ENCODE data around the gene PIAS2. TPM values are rescaled to one million over a fixed set of nuclear protein-coding genes. Genes with fewer than 3 reads are reported as not detected.

PIAS2 gene
- total RNA-seq, 1 experiment from 2014 or later: 122 TPM

- DNase-seq: no peak
Measured at GRCh38 chr18:46892842-46893241, 24.5 kb downstream of the PIAS2 start.

GRCh38 chr18:46891742-46892214 lies 25.5 kb downstream of the PIAS2 start:
- Histone ChIP-seq H3K9me2 (replicated peaks; ENCODE audit: insufficient read depth, low read length) (no peaks in the 10 kb centered on the region), H3K4me3 (ENCODE audit: low read length) (no peak overlapping the region), H3K36me3 (ENCODE audit: insufficient read depth, low read length) (peaks cover 44% of the 10 kb centered on the region), H3K27ac (ENCODE audit: low read length) (no peak overlapping the region), H3K9ac (ENCODE audit: low read length) (no peak overlapping the region), H3K27me3 (ENCODE audit: low read length) (no peaks in the 10 kb centered on the region), H4K20me1 (ENCODE audit: insufficient read depth, low read depth, low read length) (no peaks in the 10 kb centered on the region), H3K9me3 (ENCODE audit: low read length) (peaks cover 20% of the 10 kb centered on the region), H3K79me2 (ENCODE audit: low read length) (peaks cover 100% of the 10 kb centered on the region), H3K4me1 (ENCODE audit: low read length) (peaks cover 16% of the 10 kb centered on the region), H2AFZ (ENCODE audit: low read length) (no peak overlapping the region), H3K4me2 (ENCODE audit: low read depth, low read length, poor library complexity, severe bottlenecking) (no peak overlapping the region)
- no peak for DNase-seq

More at GRCh38 chr18:46892842-46893241, 24.5 kb downstream of the PIAS2 start:
- Histone ChIP-seq H3K9ac (ENCODE audit: low read length) (no peak overlapping the region), H3K9me2 (replicated peaks; ENCODE audit: insufficient read depth, low read length) (no peaks in the 10 kb centered on the region), H4K20me1 (ENCODE audit: insufficient read depth, low read depth, low read length) (no peaks in the 10 kb centered on the region), H3K27ac (ENCODE audit: low read length) (no peak overlapping the region), H3K79me2 (ENCODE audit: low read length) (peaks cover 100% of the 10 kb centered on the region), H2AFZ (ENCODE audit: low read length) (no peak overlapping the region), H3K9me3 (ENCODE audit: low read length) (peaks cover 20% of the 10 kb centered on the region), H3K27me3 (ENCODE audit: low read length) (no peaks in the 10 kb centered on the region), H3K4me2 (ENCODE audit: low read depth, low read length, poor library complexity, severe bottlenecking) (no peak overlapping the region), H3K4me3 (ENCODE audit: low read length) (no peak overlapping the region), H3K4me1 (ENCODE audit: low read length) (peaks cover 27% of the 10 kb centered on the region), H3K36me3 (ENCODE audit: insufficient read depth, low read length) (peaks cover 34% of the 10 kb centered on the region)

GRCh38 chr18:46888965-46889364 lies 28.3 kb downstream of the PIAS2 start:
- Histone ChIP-seq H3K9me3 (ENCODE audit: low read length) (peaks cover 20% of the 10 kb centered on the region), H2AFZ (ENCODE audit: low read length) (no peak overlapping the region), H3K4me1 (ENCODE audit: low read length) (peaks cover 16% of the 10 kb centered on the region), H3K9ac (ENCODE audit: low read length) (no peak overlapping the region), H4K20me1 (ENCODE audit: insufficient read depth, low read depth, low read length) (no peaks in the 10 kb centered on the region), H3K27me3 (ENCODE audit: low read length) (no peaks in the 10 kb centered on the region), H3K9me2 (replicated peaks; ENCODE audit: insufficient read depth, low read length) (no peaks in the 10 kb centered on the region), H3K36me3 (ENCODE audit: insufficient read depth, low read length) (peaks cover 45% of the 10 kb centered on the region), H3K4me3 (ENCODE audit: low read length) (no peak overlapping the region), H3K4me2 (ENCODE audit: low read depth, low read length, poor library complexity, severe bottlenecking) (no peak overlapping the region), H3K27ac (ENCODE audit: low read length) (no peak overlapping the region), H3K79me2 (ENCODE audit: low read length) (peaks cover 100% of the 10 kb centered on the region)
- no peak for DNase-seq

GRCh38 chr18:46886893-46887292 lies 30.4 kb downstream of the PIAS2 start:
- no peaks in the 10 kb centered on the region for H4K20me1 ChIP-seq (ENCODE audit: insufficient read depth, low read depth, low read length)
- no peak overlapping the region for H3K27ac ChIP-seq (ENCODE audit: low read length)
- peaks cover 50% of the 10 kb centered on the region for H3K36me3 ChIP-seq (ENCODE audit: insufficient read depth, low read length)
- H3K9me3 ChIP-seq (ENCODE audit: low read length): peaks cover 20% of the 10 kb centered on the region
- H3K4me1 ChIP-seq (ENCODE audit: low read length): peaks cover under 1% of the 10 kb centered on the region
- no peaks in the 10 kb centered on the region for H3K9me2 ChIP-seq (replicated peaks; ENCODE audit: insufficient read depth, low read length)
- H3K27me3 ChIP-seq (ENCODE audit: low read length): no peaks in the 10 kb centered on the region
- no peak for DNase-seq
- no peak overlapping the region for H3K4me3 ChIP-seq (ENCODE audit: low read length)
- H3K9ac ChIP-seq (ENCODE audit: low read length): no peak overlapping the region
- H2AFZ ChIP-seq (ENCODE audit: low read length): no peak overlapping the region
- H3K79me2 ChIP-seq (ENCODE audit: low read length): peaks cover 99% of the 10 kb centered on the region
- no peak overlapping the region for H3K4me2 ChIP-seq (ENCODE audit: low read depth, low read length, poor library complexity, severe bottlenecking)

- Histone ChIP-seq H3K9me2 (replicated peaks; ENCODE audit: insufficient read depth, low read length) (no peaks in the 10 kb centered on the region), H3K4me3 (ENCODE audit: low read length) (no peak overlapping the region), H3K4me1 (ENCODE audit: low read length) (no peaks in the 10 kb centered on the region), H2AFZ (ENCODE audit: low read length) (no peak overlapping the region), H4K20me1 (ENCODE audit: insufficient read depth, low read depth, low read length) (no peaks in the 10 kb centered on the region), H3K27me3 (ENCODE audit: low read length) (no peaks in the 10 kb centered on the region), H3K36me3 (ENCODE audit: insufficient read depth, low read length) (peaks cover 50% of the 10 kb centered on the region), H3K9ac (ENCODE audit: low read length) (no peak overlapping the region), H3K9me3 (ENCODE audit: low read length) (peaks cover 20% of the 10 kb centered on the region), H3K79me2 (ENCODE audit: low read length) (peaks cover 99% of the 10 kb centered on the region), H3K27ac (ENCODE audit: low read length) (no peak overlapping the region), H3K4me2 (ENCODE audit: low read depth, low read length, poor library complexity, severe bottlenecking) (no peak overlapping the region)
- no peak for DNase-seq
Measured at GRCh38 chr18:46883180-46883579, 34.1 kb downstream of the PIAS2 start.

GRCh38 chr18:46877329-46877987 lies 39.8 kb downstream of the PIAS2 start:
- Histone ChIP-seq H3K9me3 (ENCODE audit: low read length) (peaks cover 28% of the 10 kb centered on the region), H3K9me2 (replicated peaks; ENCODE audit: insufficient read depth, low read length) (no peaks in the 10 kb centered on the region), H2AFZ (ENCODE audit: low read length) (no peak overlapping the region), H3K27me3 (ENCODE audit: low read length) (no peaks in the 10 kb centered on the region), H3K4me3 (ENCODE audit: low read length) (no peak overlapping the region), H4K20me1 (ENCODE audit: insufficient read depth, low read depth, low read length) (no peaks in the 10 kb centered on the region), H3K4me2 (ENCODE audit: low read depth, low read length, poor library complexity, severe bottlenecking) (no peak overlapping the region), H3K79me2 (ENCODE audit: low read length) (peaks cover 97% of the 10 kb centered on the region), H3K9ac (ENCODE audit: low read length) (no peak overlapping the region), H3K36me3 (ENCODE audit: insufficient read depth, low read length) (peaks cover 57% of the 10 kb centered on the region), H3K27ac (ENCODE audit: low read length) (no peak overlapping the region), H3K4me1 (ENCODE audit: low read length) (no peaks in the 10 kb centered on the region)
- DNase-seq: no peak

GRCh38 chr18:46868169-46868921 lies 49.0 kb downstream of the PIAS2 start:
- Histone ChIP-seq H3K79me2 (ENCODE audit: low read length) (peaks cover 98% of the 10 kb centered on the region), H4K20me1 (ENCODE audit: insufficient read depth, low read depth, low read length) (peaks cover 4% of the 10 kb centered on the region; the same call in 1 of the 2 replicates), H3K9me2 (replicated peaks; ENCODE audit: insufficient read depth, low read length) (no peaks in the 10 kb centered on the region), H3K4me1 (ENCODE audit: low read length) (peaks cover 8% of the 10 kb centered on the region; the same call in 1 of the 2 replicates), H3K4me2 (ENCODE audit: low read depth, low read length, poor library complexity, severe bottlenecking) (no peak overlapping the region), H3K9ac (ENCODE audit: low read length) (no peak overlapping the region), H2AFZ (ENCODE audit: low read length) (no peak overlapping the region), H3K27ac (ENCODE audit: low read length) (no peak overlapping the region), H3K9me3 (ENCODE audit: low read length) (no peaks in the 10 kb centered on the region), H3K36me3 (ENCODE audit: insufficient read depth, low read length) (peaks cover 8% of the 10 kb centered on the region; the same call in 1 of the 2 replicates), H3K4me3 (ENCODE audit: low read length) (no peak overlapping the region), H3K27me3 (ENCODE audit: low read length) (no peaks in the 10 kb centered on the region)
- DNase-seq: no peak

- H3K4me3 ChIP-seq (ENCODE audit: low read length): no peak overlapping the region
- no peak overlapping the region for H3K9ac ChIP-seq (ENCODE audit: low read length)
- H4K20me1 ChIP-seq (ENCODE audit: insufficient read depth, low read depth, low read length): peaks cover 4% of the 10 kb centered on the region; the same call in 1 of the 2 replicates
- DNase-seq: no peak
- no peak overlapping the region for H2AFZ ChIP-seq (ENCODE audit: low read length)
- H3K27ac ChIP-seq (ENCODE audit: low read length): no peak overlapping the region
- peaks cover 8% of the 10 kb centered on the region; the same call in 1 of the 2 replicates for H3K36me3 ChIP-seq (ENCODE audit: insufficient read depth, low read length)
- H3K9me2 ChIP-seq (replicated peaks; ENCODE audit: insufficient read depth, low read length): no peaks in the 10 kb centered on the region
- H3K9me3 ChIP-seq (ENCODE audit: low read length): no peaks in the 10 kb centered on the region
- H3K79me2 ChIP-seq (ENCODE audit: low read length): peaks cover 96% of the 10 kb centered on the region
- H3K27me3 ChIP-seq (ENCODE audit: low read length): no peaks in the 10 kb centered on the region
- no peak overlapping the region for H3K4me2 ChIP-seq (ENCODE audit: low read depth, low read length, poor library complexity, severe bottlenecking)
- H3K4me1 ChIP-seq (ENCODE audit: low read length): peaks cover 8% of the 10 kb centered on the region; the same call in 1 of the 2 replicates
Measured at GRCh38 chr18:46867367-46868143, 49.8 kb downstream of the PIAS2 start.
